Hepatocyte (in vitro differentiated cells): ENCODE measurements around the gene FERMT3.

Experiments
- EZH2 ChIP-seq: fragments of 200-600 bp; sonication (generic); IDR thresholded peaks from 2 replicates; pipeline ENCODE4 v1.6.1; 2016; ENCODE audit warnings: antibody characterized with exemption, mild to moderate bottlenecking, borderline replicate concordance
- EZH2phosphoT487 ChIP-seq: fragments of 200-600 bp; sonication (generic); IDR thresholded peaks from one replicate; pipeline ENCODE4 v1.6.1; 2018; ENCODE audit warnings: antibody characterized with exemption, mild to moderate bottlenecking, low read depth, moderate library complexity; ENCODE audit not compliant: unreplicated experiment, severe bottlenecking
- TF ChIP-seq, protein P1 (sequence below): fragments of 200-600 bp; sonication (generic); IDR thresholded peaks from 2 replicates; pipeline ENCODE4 v1.5.1; 2016; ENCODE audit warnings: antibody characterized with exemption, mild to moderate bottlenecking; ENCODE audit not compliant: poor library complexity

DNA sequence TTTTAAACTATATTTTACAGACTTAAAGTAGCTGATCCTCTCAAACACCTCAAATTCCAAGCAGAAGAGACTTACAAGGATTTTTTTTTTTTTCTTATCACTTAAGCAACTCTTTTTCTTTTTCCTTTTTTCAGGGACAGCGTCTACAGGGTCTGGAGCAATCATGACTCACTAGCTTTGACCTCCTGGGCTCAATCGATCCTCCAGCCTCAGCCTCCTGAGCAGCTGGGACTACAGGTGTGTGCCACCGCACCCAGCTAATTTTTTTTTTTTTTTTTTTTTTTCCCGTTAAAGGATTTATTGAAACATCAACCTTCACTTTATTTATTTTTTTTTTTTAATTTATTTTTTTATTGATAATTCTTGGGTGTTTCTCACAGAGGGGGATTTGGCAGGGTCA lies 36.1 kb upstream of the FERMT3 start:
- TF ChIP-seq, protein P1, sequence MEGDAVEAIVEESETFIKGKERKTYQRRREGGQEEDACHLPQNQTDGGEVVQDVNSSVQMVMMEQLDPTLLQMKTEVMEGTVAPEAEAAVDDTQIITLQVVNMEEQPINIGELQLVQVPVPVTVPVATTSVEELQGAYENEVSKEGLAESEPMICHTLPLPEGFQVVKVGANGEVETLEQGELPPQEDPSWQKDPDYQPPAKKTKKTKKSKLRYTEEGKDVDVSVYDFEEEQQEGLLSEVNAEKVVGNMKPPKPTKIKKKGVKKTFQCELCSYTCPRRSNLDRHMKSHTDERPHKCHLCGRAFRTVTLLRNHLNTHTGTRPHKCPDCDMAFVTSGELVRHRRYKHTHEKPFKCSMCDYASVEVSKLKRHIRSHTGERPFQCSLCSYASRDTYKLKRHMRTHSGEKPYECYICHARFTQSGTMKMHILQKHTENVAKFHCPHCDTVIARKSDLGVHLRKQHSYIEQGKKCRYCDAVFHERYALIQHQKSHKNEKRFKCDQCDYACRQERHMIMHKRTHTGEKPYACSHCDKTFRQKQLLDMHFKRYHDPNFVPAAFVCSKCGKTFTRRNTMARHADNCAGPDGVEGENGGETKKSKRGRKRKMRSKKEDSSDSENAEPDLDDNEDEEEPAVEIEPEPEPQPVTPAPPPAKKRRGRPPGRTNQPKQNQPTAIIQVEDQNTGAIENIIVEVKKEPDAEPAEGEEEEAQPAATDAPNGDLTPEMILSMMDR = no peak
- no peak for TF ChIP-seq EZH2
- TF ChIP-seq EZH2phosphoT487 = no peak
